Fibroblast of villous mesenchyme (primary cell): Measurements from ENCODE around the gene DNAH6. TPM values are rescaled to one million over a fixed set of nuclear protein-coding genes. Genes with fewer than 3 reads are reported as not detected.

Experiments used
- DNase-seq: peaks from one replicate; pipeline ENCODE4 v3.0.0-alpha.2; 2010; ENCODE audit warnings: low read depth
- H3K4me3 ChIP-seq: 2 replicates; pipeline ENCODE4 v1.5.1; 2011; ENCODE audit warnings: low read depth, mild to moderate bottlenecking, low read length
- CTCF ChIP-seq: IDR thresholded peaks from 2 replicates; pipeline ENCODE4 v1.5.1; 2012; ENCODE audit warnings: low read depth, mild to moderate bottlenecking, low read length; ENCODE audit not compliant: insufficient read depth
- total RNA-seq: library from RNA; depleted of rRNA; stranded (reverse); fragments of >200 nt; gene quantifications from 2 replicates; pipeline ENCODE4 v1.2.3, GENCODE V29; 2012

The DNAH6 gene
- total RNA-seq, 1 donor = under 0.01 TPM

GRCh38 chr2:84641021-84641420 lies 124.7 kb downstream of the DNAH6 start:
- H3K4me3 ChIP-seq = no peak overlapping the region
- no peak for TF ChIP-seq CTCF
- DNase-seq = no peak

GRCh38 chr2:84643991-84644390 lies 127.7 kb downstream of the DNAH6 start:
- H3K4me3 ChIP-seq = no peak overlapping the region
- DNase-seq = no peak
- TF ChIP-seq CTCF = no peak

GRCh38 chr2:84646514-84646913 lies 130.2 kb downstream of the DNAH6 start:
- no peak overlapping the region for H3K4me3 ChIP-seq
- DNase-seq = no peak
- TF ChIP-seq CTCF = no peak

DNA sequence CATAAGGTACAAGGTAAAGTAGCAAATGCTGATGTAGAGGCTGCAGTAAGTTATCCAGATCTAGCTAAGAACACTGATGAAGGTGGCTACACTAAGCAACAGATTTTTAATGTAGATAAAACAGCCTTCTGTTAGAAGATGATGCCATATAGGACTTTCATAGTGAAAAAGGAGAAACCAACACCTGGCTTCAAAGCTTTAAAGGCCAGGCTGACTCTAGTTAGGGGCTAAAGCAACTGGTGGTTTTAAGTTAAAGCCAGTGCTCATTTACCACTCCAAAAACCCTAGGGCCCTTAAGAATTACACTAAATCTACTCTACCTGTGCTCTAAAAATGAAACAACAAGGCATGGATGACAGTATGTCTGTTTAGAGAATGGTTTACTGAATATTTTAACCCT lies 131.0 kb downstream of the DNAH6 start:
- DNase-seq = no peak
- no peak for TF ChIP-seq CTCF
- no peak overlapping the region for H3K4me3 ChIP-seq

DNA sequence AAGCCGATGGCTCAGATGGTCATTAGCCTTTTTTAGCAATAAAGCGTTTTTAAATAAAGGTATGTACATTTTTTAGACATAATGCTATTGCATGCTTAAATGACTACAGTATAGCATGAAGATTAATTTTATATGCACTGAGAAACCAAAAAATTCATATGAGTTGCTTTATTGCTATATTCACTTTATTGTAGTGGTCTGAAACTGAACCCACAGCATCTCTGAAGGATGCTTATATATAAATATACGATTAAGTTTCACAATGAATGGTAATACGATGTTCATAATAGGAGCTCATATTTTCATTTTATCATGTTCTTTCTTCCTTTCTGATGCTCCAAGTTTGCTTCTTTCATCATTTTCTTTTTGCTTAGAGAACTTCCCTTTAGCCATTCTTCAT lies 132.8 kb downstream of the DNAH6 start:
- no peak for TF ChIP-seq CTCF
- no peak for DNase-seq
- no peak overlapping the region for H3K4me3 ChIP-seq

GRCh38 chr2:84649487-84650142 lies 133.3 kb downstream of the DNAH6 start:
- DNase-seq = no peak
- H3K4me3 ChIP-seq = no peak overlapping the region
- no peak for TF ChIP-seq CTCF

DNA sequence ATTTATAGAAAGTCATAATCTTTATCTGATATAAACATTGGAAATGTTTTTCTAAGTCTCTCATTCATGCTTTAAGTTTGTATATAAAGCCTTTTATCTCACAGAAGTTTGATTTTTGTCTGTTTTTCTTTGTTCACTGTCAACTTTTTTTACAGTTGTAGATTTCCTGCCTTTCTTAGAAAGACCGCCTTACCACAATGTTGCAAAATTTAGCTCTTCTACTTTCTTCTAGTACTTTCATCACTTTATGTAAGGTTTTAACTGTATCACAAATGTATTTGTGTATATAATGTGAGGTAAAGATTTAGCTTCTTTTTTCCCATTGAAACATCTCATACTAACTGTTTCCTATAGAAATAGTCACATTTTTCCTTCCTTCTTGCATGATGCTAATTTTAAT lies 136.1 kb downstream of the DNAH6 start:
- DNase-seq = no peak
- no peak for TF ChIP-seq CTCF
- H3K4me3 ChIP-seq = no peak overlapping the region
